Uterus (tissue), 4 donors: ENCODE data around the gene INSIG1. TPM values are rescaled to one million over a fixed set of nuclear protein-coding genes. Genes with fewer than 3 reads are reported as not detected.

ENCODE experiments used
- DNase-seq, 2 donors: peaks; one replicate each; pipeline ENCODE4 v3.0.0-alpha.2; 2019 to 2020
- H3K27ac ChIP-seq, 2 donors: fragments of 200-600 bp; sonication (generic); 1 replicate in 1 of 2; 2 replicates in 1 of 2; pipeline ENCODE4 v1.5.1; 2016 to 2018
- H3K27me3 ChIP-seq, 2 donors: fragments of 200-600 bp; sonication (generic); one replicate each; pipeline ENCODE4 v1.5.1; 2018 to 2019; ENCODE audit warnings: control low read depth in 1 of 2
- H3K36me3 ChIP-seq, 2 donors: fragments of 200-600 bp; sonication (generic); one replicate each; pipeline ENCODE4 v1.5.1; 2019; ENCODE audit warnings: control low read depth in 1 of 2
- H3K4me1 ChIP-seq, 2 donors: fragments of 200-600 bp; sonication (generic); one replicate each; pipeline ENCODE4 v1.5.1; 2018 to 2019; ENCODE audit warnings: control low read depth in 1 of 2
- H3K4me3 ChIP-seq, 2 donors: fragments of 200-600 bp; sonication (generic); 1 replicate in 1 of 2; 2 replicates in 1 of 2; pipeline ENCODE4 v1.5.1; 2018 to 2019; ENCODE audit warnings: mild to moderate bottlenecking in 1 of 2
- H3K9me3 ChIP-seq, 2 donors: fragments of 200-600 bp; sonication (generic); one replicate each; pipeline ENCODE4 v1.5.1; 2019; ENCODE audit warnings: control low read depth in 1 of 2
- CTCF ChIP-seq, 4 experiments: fragments of 200-600 bp in 2 of 4; fragments of 450-650 bp in 2 of 4; sonication (generic) in 2 of 4; IDR thresholded peaks; one replicate each; pipeline ENCODE4 v1.5.1; 2016 to 2019; ENCODE audit warnings: antibody characterized with exemption in 4 of 4, mild to moderate bottlenecking in 2 of 4, moderate library complexity in 1 of 4
- POLR2A ChIP-seq, 2 donors: fragments of 450-650 bp; IDR thresholded peaks; one replicate each; pipeline ENCODE4 v1.6.1; 2016; ENCODE audit warnings: antibody characterized with exemption in 2 of 2, mild to moderate bottlenecking in 1 of 2, moderate library complexity in 1 of 2
- intact Hi-C: fragments of 100-400 bp; cut with DNase I; formaldehyde crosslinking; loops from one replicate; pipeline ENCODE4 v1.15.1; 2023; ENCODE audit warnings: low total_unique reads
- total RNA-seq, 4 donors: library from RNA; depleted of rRNA in 3 of 4; stranded (reverse); fragments of >200 nt in 3 of 4; gene quantifications; one replicate each; pipeline versions ENCODE4 v1.1.0 to v1.2.4, GENCODE V29; 2014 to 2023
- donor health status: DM: yes; HTN: yes; CAD: no.

INSIG1 gene
- total RNA-seq, 4 donors from 2014 or later = 11.0 to 46.6 (median 22.0) TPM

- Histone ChIP-seq H3K9me3 (no peaks in the 10 kb centered on the region), H3K4me3 (no peak overlapping the region), H3K27me3 (peaks cover 0 to 4% of the 10 kb centered on the region in 2 donors), H3K4me1 (no peaks in the 10 kb centered on the region), H3K36me3 (no peaks in the 10 kb centered on the region), H3K27ac (no peak overlapping the region)
- DNase-seq = no peak
- no peak for TF ChIP-seq POLR2A (IDR thresholded peaks at IDR 0.05)
- TF ChIP-seq CTCF (IDR thresholded peaks at IDR 0.05) = no peak
- intact Hi-C loops = no loop called here
Measured at GRCh38 chr7:155358948-155359712, 61.5 kb downstream of the INSIG1 start.

Other genes starting within 250 kb of the INSIG1 start
- gene HTR5A, start 227.6 kb upstream of the INSIG1 start, total RNA-seq = not detected
- gene EN2, start 160.3 kb downstream of the INSIG1 start, total RNA-seq = 1 to 10 TPM in 1 of 4 donors, under 1 TPM in 1, not detected in 2; 0.15 to 2.1 TPM
- gene CNPY1, start 248.7 kb downstream of the INSIG1 start, total RNA-seq = not detected